Measurements from ENCODE around the gene RTTN. TPM values are rescaled to one million over a fixed set of nuclear protein-coding genes. Genes with fewer than 3 reads are reported as not detected.

The RTTN gene
- total and polyA plus RNA-seq, 2 donors (not counting 3 experiments of a cell fraction or from before 2014, with no cell fraction given), result 3.1 to 17.4 TPM

DNA sequence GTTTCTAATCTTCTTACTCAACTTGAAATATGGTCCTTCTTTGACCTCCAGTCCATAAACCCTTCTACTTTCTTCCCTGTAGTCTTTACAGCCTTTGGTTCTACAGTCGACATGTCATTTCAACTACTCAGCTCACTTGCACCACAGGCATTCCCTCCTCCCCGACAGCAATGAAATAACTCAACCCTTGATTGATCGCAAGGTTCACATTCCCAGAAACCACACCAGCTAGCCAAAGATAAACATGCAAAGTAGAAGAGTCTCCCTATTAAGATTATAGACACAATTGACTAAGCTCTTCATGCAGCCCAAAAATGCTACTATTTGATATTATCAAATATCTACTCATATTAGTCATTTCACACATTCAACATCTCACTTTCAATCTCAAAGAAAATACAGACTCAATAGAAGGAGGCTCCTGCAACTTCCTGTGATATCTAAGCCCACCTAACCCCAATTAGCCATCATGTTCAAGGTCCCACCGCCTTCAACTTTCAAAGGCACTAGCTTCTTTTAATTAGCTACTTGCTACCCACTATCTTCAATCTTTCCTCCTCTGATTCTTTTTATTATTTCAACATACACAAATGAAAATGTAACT is 50.8 kb downstream of the RTTN start:
- Histone ChIP-seq H3K4me2 (ENCODE audit: insufficient read depth, low read length) (no peak overlapping the region), H3K4me3 (replicated peaks in 1 of 3; ENCODE audit: insufficient read depth in 1 of 3, low read depth in 1 of 3, low read length in 3 of 3) (no peak overlapping the region), H3K9ac (replicated peaks; ENCODE audit: extremely low read depth, insufficient read depth, low read length) (no peak overlapping the region), H4K20me1 (replicated peaks; ENCODE audit: control insufficient read depth, extremely low read depth, insufficient read depth, low read length) (no peaks in the 10 kb centered on the region), H3K9me1 (replicated peaks; ENCODE audit: control insufficient read depth, extremely low read depth, insufficient read depth, low read length) (no peaks in the 10 kb centered on the region), H3K27me3 (ENCODE audit: control insufficient read depth in 2 of 2, insufficient read depth in 2 of 2, low read length in 2 of 2) (no peaks in the 10 kb centered on the region), H3K36me3 (ENCODE audit: control insufficient read depth in 2 of 2, extremely low read depth in 1 of 2, insufficient read depth in 2 of 2, low read length in 2 of 2) (no peaks in the 10 kb centered on the region), H3K9me3 (replicated peaks; ENCODE audit: control insufficient read depth, insufficient read depth, low read length) (no peaks in the 10 kb centered on the region), H3K27ac (ENCODE audit: insufficient read depth, low read depth, low read length) (no peak overlapping the region), H2AFZ (ENCODE audit: low read depth, low read length) (no peak overlapping the region), H3K79me2 (ENCODE audit: control insufficient read depth, insufficient read depth, low read length) (no peaks in the 10 kb centered on the region), H3K4me1 (ENCODE audit: control insufficient read depth, extremely low read depth, insufficient read depth, low read length) (peaks cover 2% of the 10 kb centered on the region)
- intact Hi-C loops (cut with micrococcal nuclease), result no loop called here
- TF ChIP-seq GATA2 (IDR thresholded peaks at IDR 0.05; ENCODE audit: insufficient read depth, insufficient read length, low read depth, low read length) (no peak), POLR2A (IDR thresholded peaks at IDR 0.05; ENCODE audit: low read depth, low read length) (no peak), CTCF (IDR thresholded peaks at IDR 0.05; ENCODE audit: extremely low read depth in 1 of 2, insufficient read depth in 1 of 2, low read depth in 1 of 2, low read length in 2 of 2) (no peak), FOS (IDR thresholded peaks at IDR 0.05; ENCODE audit: borderline replicate concordance, insufficient read depth, low read length) (no peak), EZH2 (IDR thresholded peaks at IDR 0.05; ENCODE audit: borderline replicate concordance, low read depth, low read length, severe bottlenecking) (no peak), MAX (IDR thresholded peaks at IDR 0.05; ENCODE audit: insufficient read depth, insufficient read length) (no peak), JUN (IDR thresholded peaks at IDR 0.05; ENCODE audit: borderline replicate concordance, insufficient read depth, insufficient read length, low read depth) (no peak)
- FAIRE-seq (no peak), DNase-seq (ENCODE audit: low read depth, low spot score) (no peak)
- CTCF ChIA-PET, result interaction anchor here (0.7 to 1.7 kb wide), 4 partner anchors 8 to 279 kb away, joined by 3 to 4 read pairs (median 4); no protein-coding TSS in a partner anchor
- dilution Hi-C loops (cut with MboI; ENCODE audit: extremely low pct_ligation_motif_present, low sequenced_read_pairs), result no loop called here
- no TSS peak for BruUV-seq (replicated peaks)
- POLR2A ChIA-PET, result no interaction called here
